Keratinocyte (primary cell): ENCODE measurements around the gene KPNA5. TPM values are rescaled to one million over a fixed set of nuclear protein-coding genes. Genes with fewer than 3 reads are reported as not detected.

Experiments used
- DNase-seq: peaks from one replicate; pipeline ENCODE4 v3.0.0-alpha.2; 2011; ENCODE audit warnings: low read depth, missing footprints, low spot score
- FAIRE-seq: peaks from 2 replicates; lab custom pipeline; 2011; peaks lifted over from hg19 to GRCh38; lab: Jason Lieb, UNC
- H2AFZ ChIP-seq: 2 replicates; pipeline ENCODE4 v1.6.0; 2012; ENCODE audit warnings: low read length, control low read depth, inconsistent platforms; ENCODE audit not compliant: control insufficient read depth
- H3K27ac ChIP-seq: 2 replicates; pipeline ENCODE4 v1.5.1; 2011; ENCODE audit warnings: low read length; ENCODE audit not compliant: control insufficient read depth, insufficient read depth
- H3K27me3 ChIP-seq: 3 replicates; pipeline ENCODE4 v1.6.0; 2011; ENCODE audit warnings: low read length; ENCODE audit not compliant: control insufficient read depth, insufficient read depth; ENCODE audit errors: extremely low read depth
- H3K36me3 ChIP-seq, 2 experiments: 2 replicates in 1 of 2; 3 replicates in 1 of 2; pipeline ENCODE4 v1.5.1; 2011; ENCODE audit warnings: low read length in 2 of 2, mild to moderate bottlenecking in 1 of 2; ENCODE audit not compliant: control insufficient read depth in 2 of 2, insufficient read depth in 2 of 2; ENCODE audit errors: extremely low read depth in 1 of 2
- H3K4me1 ChIP-seq: 3 replicates; pipeline ENCODE4 v1.5.1; 2011; ENCODE audit warnings: low read length; ENCODE audit not compliant: control insufficient read depth, insufficient read depth; ENCODE audit errors: extremely low read depth
- H3K4me2 ChIP-seq: 3 replicates; pipeline ENCODE4 v1.6.0; 2011; ENCODE audit warnings: low read depth, low read length; ENCODE audit not compliant: control insufficient read depth, insufficient read depth; ENCODE audit errors: extremely low read depth
- H3K4me3 ChIP-seq, 3 experiments: fragments of 200-600 bp in 1 of 3; sonication (generic) in 1 of 3; 2 replicates in 2 of 3; 3 replicates in 1 of 3; pipeline ENCODE4 v1.5.1; 2011 to 2016; ENCODE audit warnings: low read length in 3 of 3, mild to moderate bottlenecking in 3 of 3, control low read depth in 2 of 3, inconsistent platforms in 1 of 3, low read depth in 1 of 3, mixed read lengths in 1 of 3, mixed run types in 1 of 3, moderate library complexity in 1 of 3; ENCODE audit not compliant: control insufficient read depth in 2 of 3, insufficient read depth in 2 of 3; ENCODE audit errors: extremely low read depth in 1 of 3
- H3K79me2 ChIP-seq: 2 replicates; pipeline ENCODE4 v1.6.0; 2012; ENCODE audit warnings: low read length; ENCODE audit not compliant: control insufficient read depth, insufficient read depth
- H3K9ac ChIP-seq: 3 replicates; pipeline ENCODE4 v1.6.0; 2011; ENCODE audit warnings: low read length; ENCODE audit not compliant: control insufficient read depth, insufficient read depth; ENCODE audit errors: extremely low read depth
- H3K9me1 ChIP-seq: 3 replicates; pipeline ENCODE4 v1.6.0; 2011; ENCODE audit warnings: low read length; ENCODE audit not compliant: control insufficient read depth, insufficient read depth; ENCODE audit errors: extremely low read depth
- H3K9me3 ChIP-seq: 2 replicates; pipeline ENCODE4 v1.5.1; 2012; ENCODE audit warnings: low read depth, low read length; ENCODE audit not compliant: control insufficient read depth
- H4K20me1 ChIP-seq: 3 replicates; pipeline ENCODE4 v1.6.0; 2011; ENCODE audit warnings: low read length; ENCODE audit not compliant: control insufficient read depth, insufficient read depth; ENCODE audit errors: extremely low read depth
- CTCF ChIP-seq, 3 experiments: IDR thresholded peaks in 1 of 3; conservative IDR thresholded peaks in 1 of 3; optimal IDR thresholded peaks in 1 of 3; 2 replicates in 2 of 3; 3 replicates in 1 of 3; pipeline versions ENCODE3 to v1.5.1; 2011; ENCODE audit warnings: low read length in 3 of 3, mild to moderate bottlenecking in 3 of 3, moderate library complexity in 2 of 3, control low read depth in 1 of 3, inconsistent platforms in 1 of 3; ENCODE audit not compliant: insufficient read depth in 2 of 3; ENCODE audit errors: extremely low read depth in 1 of 3
- EZH2 ChIP-seq: IDR thresholded peaks from one replicate; pipeline ENCODE4 v1.6.1; 2012; ENCODE audit warnings: inconsistent platforms, mild to moderate bottlenecking, low read length, moderate library complexity
- dilution Hi-C: fragments of 300-500 bp; cut with MboI; formaldehyde crosslinking; loops from one replicate; pipeline ENCODE4 v1.7.0; 2020; ENCODE audit warnings: low sequenced_read_pairs; ENCODE audit not compliant: extremely low pct_ligation_motif_present
- polyA plus RNA-seq, 5 experiments: library from polyadenylated mRNA; depleted of rRNA in 3 of 5; stranded (reverse) in 3 of 5; stranded (forward) in 1 of 5; unstranded in 1 of 5; fragments of >200 nt; gene quantifications; 1 replicate in 1 of 5; 2 replicates in 3 of 5; 3 replicates in 1 of 5; pipeline versions ENCODE4 v1.2.1 to v1.2.3, GENCODE V29; 2011 to 2012; ENCODE audit warnings: missing spikeins in 2 of 5, low read depth in 1 of 5, low replicate concordance in 1 of 5

Gene KPNA5
- polyA plus RNA-seq, 1 donor (not counting 4 experiments of a cell fraction or from before 2014, with no cell fraction given): 3.1 TPM

DNA sequence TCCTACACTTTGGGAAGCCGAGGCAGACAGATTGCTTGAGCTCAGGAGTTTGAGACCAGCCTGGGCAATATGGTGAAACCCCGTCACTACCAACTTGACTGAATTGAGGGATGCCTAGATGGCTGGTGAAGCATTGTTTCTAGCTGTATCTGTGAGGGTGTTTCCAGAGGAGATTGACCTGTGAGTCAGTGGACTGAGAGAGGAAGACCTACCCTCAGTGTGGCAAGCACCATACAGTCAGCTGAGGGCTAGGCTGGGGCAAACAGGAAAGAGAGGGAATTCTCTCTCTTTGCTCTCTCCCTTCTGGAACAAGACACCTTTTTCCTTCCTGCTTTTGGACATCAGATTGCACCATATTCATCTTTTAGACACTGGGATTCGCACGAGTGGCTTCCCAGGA lies 8.7 kb upstream of the KPNA5 start:
- FAIRE-seq: no peak
- H2AFZ ChIP-seq: no peak overlapping the region
- dilution Hi-C loops: no loop called here

DNA sequence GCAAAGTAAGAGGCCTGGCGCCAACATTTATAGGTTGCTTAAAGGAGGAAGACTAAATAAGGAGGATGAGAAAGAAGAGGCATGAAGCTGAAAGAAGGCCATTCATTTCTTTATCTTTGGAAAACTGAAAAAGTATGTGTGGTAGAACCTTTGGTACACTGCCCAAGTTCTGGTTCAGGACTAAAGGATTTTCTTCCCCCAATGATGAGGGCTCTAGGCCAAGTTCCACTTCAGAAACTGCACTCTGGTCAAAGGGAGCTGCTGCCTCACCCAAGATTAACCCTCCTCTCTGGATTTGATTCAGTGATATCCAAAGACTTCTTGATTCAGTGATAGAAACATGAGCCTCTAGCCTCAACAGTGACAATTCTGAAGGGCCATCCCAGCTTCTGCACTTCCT lies 5.0 kb upstream of the KPNA5 start:
- Histone ChIP-seq H3K9me3 (no peaks in the 10 kb centered on the region), H2AFZ (no peak overlapping the region), H3K79me2 (no peaks in the 10 kb centered on the region), H3K4me1 (no peaks in the 10 kb centered on the region), H3K9me1 (no peaks in the 10 kb centered on the region), H3K27me3 (no peaks in the 10 kb centered on the region), H3K9ac (no peak overlapping the region), H3K36me3 (no peaks in the 10 kb centered on the region), H3K4me2 (no peak overlapping the region), H3K4me3 (no peak overlapping the region), H3K27ac (no peak overlapping the region), H4K20me1 (no peaks in the 10 kb centered on the region)
- DNase-seq (no peak), FAIRE-seq (no peak)
- TF ChIP-seq CTCF (optimal IDR thresholded peaks at IDR 0.05 in 1 of 3, IDR thresholded peaks at IDR 0.05 in 1 of 3, conservative IDR thresholded peaks at IDR 0.05 in 1 of 3; ENCODE audit: extremely low read depth in 1 of 3, insufficient read depth in 2 of 3, low read length in 3 of 3): no peak
- no peak for TF ChIP-seq EZH2
- dilution Hi-C loops: no loop called here

More for the DNA sequence above, 8.7 kb upstream of the KPNA5 start:
- Histone ChIP-seq H3K9ac (no peak overlapping the region), H3K4me2 (no peak overlapping the region), H3K79me2 (peaks cover 13% of the 10 kb centered on the region), H4K20me1 (no peaks in the 10 kb centered on the region), H3K27me3 (no peaks in the 10 kb centered on the region), H3K4me3 (no peak overlapping the region), H3K36me3 (no peaks in the 10 kb centered on the region), H3K9me1 (no peaks in the 10 kb centered on the region), H3K4me1 (no peaks in the 10 kb centered on the region), H3K9me3 (no peaks in the 10 kb centered on the region), H3K27ac (no peak overlapping the region)
- no peak for TF ChIP-seq CTCF (optimal IDR thresholded peaks at IDR 0.05 in 1 of 3, IDR thresholded peaks at IDR 0.05 in 1 of 3, conservative IDR thresholded peaks at IDR 0.05 in 1 of 3; ENCODE audit: extremely low read depth in 1 of 3, insufficient read depth in 2 of 3, low read length in 3 of 3)
- no peak for TF ChIP-seq EZH2
- DNase-seq: no peak
